Jurkat, Clone E6-1 (cell line): Measurements from ENCODE around the gene ARRDC4.
"Not testable (repeated sequence)": the region's sequence is repeated elsewhere in the genome, so short reads cannot be mapped to it uniquely, and the experiment has no call there.

Experiments used
- DNase-seq: peaks from one replicate; pipeline ENCODE4 v3.0.0-alpha.2; 2011; ENCODE audit warnings: low read depth, low spot score
- H3K4me3 ChIP-seq: 2 replicates; pipeline ENCODE4 v1.5.1; 2011; ENCODE audit warnings: mild to moderate bottlenecking, low read length, control low read depth, moderate library complexity

ARRDC4 gene

GRCh38 chr15:97962263-97962662 lies 1.8 kb downstream of the ARRDC4 start:
- no peak overlapping the region for H3K4me3 ChIP-seq
- DNase-seq: no peak

DNA sequence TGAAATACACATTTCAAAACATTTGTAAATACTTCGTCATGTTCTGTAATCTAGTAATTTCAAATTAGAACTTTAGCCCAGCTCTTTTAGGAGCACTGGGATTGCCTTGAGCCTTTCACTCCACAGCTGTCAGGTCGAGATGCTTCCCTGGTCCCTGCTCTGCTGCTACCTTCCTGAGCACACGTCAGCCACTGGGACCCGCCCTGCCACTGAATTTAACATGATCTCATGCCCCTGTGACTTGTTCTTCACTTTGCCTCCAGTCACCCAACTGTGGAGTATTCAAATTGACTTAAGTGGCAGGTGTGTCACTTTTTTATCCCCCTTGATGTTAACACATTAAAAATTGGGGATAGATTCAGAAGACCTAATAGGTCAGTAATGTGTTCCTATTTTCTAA lies 3.3 kb downstream of the ARRDC4 start:
- no peak for DNase-seq
- no peak overlapping the region for H3K4me3 ChIP-seq

GRCh38 chr15:97966246-97966645 lies 5.7 kb downstream of the ARRDC4 start:
- no peak overlapping the region for H3K4me3 ChIP-seq
- no peak for DNase-seq

GRCh38 chr15:97966924-97967620 lies 6.6 kb downstream of the ARRDC4 start:
- no peak overlapping the region for H3K4me3 ChIP-seq

GRCh38 chr15:97967881-97968280 lies 7.4 kb downstream of the ARRDC4 start:
- no peak for DNase-seq
- no peak overlapping the region for H3K4me3 ChIP-seq

More at GRCh38 chr15:97966924-97967620, 6.6 kb downstream of the ARRDC4 start:
- no peak for DNase-seq

- no peak overlapping the region for H3K4me3 ChIP-seq
- DNase-seq: no peak
These were observed 7.9 kb downstream of the ARRDC4 start for GRCh38 chr15:97968380-97968779.

DNA sequence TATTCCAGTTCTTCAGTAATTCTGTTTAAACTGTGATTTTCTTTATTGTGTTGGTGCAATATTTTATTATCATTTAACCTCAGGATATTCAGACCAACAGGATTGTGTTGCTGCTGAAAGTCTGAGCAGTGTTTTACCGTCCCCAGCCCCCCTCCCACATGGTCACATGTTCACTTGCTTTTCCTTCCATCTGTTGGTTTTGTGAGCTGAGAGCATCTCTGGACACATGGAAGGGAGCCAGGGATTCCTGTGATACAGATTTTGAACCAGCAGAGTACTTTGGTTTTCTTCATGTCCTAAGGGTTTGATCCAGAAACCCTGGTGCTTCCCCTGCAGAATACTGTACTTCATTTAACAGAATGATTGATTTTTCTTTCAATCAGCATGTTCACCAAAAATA lies 11.9 kb downstream of the ARRDC4 start:
- DNase-seq: no peak
- H3K4me3 ChIP-seq: no peak overlapping the region

DNA sequence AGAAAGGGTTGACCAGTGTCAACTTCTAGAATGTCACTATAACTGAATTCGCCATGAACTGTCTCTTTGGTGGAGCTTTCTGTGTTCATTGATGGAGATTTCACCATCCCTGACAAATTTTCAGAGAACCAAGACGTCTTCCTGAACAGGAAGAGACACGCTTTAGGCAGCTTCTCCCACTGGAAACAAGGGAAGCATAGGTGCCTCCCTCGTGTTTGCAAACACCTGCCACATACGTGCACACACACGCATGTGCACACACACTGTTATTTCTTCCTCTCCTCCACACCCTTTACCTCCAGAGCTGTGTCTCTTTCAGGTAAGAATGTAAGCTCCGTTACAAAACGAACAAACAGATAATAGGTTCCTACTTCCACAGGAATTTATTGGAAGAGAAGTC lies 15.6 kb downstream of the ARRDC4 start:
- no peak for DNase-seq
- H3K4me3 ChIP-seq: no peak overlapping the region

GRCh38 chr15:97976766-97977503 lies 16.4 kb downstream of the ARRDC4 start:
- no peak for DNase-seq
- H3K4me3 ChIP-seq: no peak overlapping the region

DNA sequence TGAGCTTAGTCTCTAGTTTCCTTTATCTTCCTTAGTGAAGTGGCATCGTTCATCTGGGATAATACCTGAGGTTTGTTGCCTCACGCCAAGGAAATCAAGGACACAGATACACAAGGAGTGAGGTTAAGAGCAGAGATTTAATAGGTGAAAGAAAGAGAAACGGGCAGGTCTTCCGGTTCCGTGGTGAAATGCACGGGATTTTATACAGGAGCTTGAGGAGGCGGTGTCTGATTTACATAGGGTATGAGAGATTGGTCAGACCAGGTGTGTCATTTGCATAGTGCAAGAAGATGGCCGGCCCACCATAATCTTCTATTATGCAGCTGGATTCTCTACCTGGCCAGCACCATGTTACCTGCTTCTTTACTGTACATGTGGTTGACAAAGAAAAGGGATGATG lies 17.2 kb downstream of the ARRDC4 start:
- no peak overlapping the region for H3K4me3 ChIP-seq
- no peak for DNase-seq

DNA sequence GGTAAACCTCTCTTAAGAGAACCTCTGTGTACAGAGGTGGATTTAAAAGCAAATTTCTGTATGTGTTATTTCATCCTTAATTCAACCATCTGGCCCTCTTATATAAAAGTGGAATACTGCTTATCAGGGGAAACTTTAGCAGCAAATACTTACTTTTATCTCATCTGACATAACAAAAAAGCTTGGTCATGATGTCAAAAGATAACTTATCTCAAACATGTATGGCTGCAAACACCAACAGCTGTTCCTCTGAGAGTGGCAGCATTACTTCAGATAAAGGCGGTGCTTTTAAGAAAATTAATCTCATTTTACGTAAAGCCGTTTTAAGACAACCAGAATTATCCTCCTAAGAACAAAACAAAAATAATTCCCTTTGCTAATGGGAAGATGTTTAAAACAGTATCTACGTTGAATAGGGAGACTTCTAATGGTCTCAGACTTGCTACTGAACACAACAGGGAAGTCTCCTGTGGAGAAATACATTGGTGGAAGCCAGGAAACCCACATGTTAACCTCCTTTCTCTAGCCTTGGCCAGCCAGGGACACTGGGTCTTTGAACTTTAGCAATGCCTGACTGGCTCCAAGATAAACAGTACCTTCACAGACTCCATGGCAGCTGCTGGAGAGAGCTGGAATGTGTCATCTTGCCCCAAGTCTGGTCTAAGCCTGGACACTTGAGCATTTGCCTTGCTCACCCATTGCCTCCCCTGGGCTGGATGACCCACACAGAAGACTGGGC lies 18.1 kb downstream of the ARRDC4 start:
- H3K4me3 ChIP-seq: no peak overlapping the region
- no peak for DNase-seq

DNA sequence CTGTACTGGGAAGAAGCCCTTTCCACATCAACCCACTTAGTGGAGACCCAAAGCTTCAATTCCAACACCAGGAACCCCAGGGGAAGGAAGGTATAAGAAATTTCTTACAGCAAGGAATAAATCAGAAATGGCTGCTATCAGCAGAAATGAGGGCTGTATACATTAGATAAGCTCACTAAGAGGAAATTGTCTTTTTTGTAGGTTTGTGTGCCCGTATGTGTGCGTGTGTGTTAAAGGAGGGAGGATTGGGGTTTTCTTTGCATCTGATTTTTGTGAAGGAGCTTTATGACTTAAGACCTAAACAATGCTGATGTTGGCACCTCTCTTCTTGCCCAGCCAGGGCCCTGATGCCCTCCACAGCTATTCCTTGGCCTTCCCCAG lies 18.6 kb downstream of the ARRDC4 start:
- DNase-seq: no peak
- H3K4me3 ChIP-seq: no peak overlapping the region

- H3K4me3 ChIP-seq: no peak overlapping the region
- no peak for DNase-seq
These were observed 20.6 kb downstream of the ARRDC4 start for GRCh38 chr15:97981058-97981457.

DNA sequence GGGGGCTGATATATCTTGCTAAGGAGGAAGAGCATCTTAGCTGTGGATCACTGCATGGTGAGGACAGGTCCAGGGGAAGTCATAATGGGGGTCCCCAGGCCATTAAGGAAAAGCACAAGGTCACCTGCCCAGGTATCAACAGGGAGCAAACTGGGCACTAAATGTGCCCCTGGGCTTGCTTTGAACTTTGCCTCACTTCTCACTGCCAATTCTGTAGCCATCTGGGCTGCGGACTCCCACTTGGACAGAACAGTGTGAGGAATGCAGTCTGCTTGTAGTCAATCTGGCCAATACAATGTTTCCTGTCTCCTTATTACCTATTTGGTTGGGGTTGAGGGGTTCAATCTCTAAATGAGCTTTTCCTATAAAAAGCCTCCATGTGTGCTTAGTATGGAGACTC lies 21.3 kb downstream of the ARRDC4 start:
- DNase-seq: no peak
- H3K4me3 ChIP-seq: no peak overlapping the region

DNA sequence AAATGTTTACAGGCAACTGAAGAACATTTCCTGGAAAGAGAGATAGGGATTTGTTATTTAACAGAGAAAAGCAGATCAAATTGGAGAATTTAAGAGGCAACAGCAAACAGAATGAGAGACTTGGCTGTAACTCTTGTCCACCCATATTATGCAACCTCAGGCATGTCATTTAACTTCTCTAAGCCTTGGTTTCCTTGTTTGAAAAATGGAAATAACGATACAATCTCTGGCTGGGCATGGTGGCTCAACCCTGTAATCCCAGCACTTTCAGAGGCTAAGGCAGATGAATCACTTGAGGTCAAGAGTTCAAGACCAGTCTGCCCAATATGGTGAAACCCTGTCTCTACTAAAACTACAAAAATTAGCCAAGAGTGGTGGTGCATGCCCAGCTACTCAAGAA lies 23.7 kb downstream of the ARRDC4 start:
- no peak overlapping the region for H3K4me3 ChIP-seq
- DNase-seq: no peak

DNA sequence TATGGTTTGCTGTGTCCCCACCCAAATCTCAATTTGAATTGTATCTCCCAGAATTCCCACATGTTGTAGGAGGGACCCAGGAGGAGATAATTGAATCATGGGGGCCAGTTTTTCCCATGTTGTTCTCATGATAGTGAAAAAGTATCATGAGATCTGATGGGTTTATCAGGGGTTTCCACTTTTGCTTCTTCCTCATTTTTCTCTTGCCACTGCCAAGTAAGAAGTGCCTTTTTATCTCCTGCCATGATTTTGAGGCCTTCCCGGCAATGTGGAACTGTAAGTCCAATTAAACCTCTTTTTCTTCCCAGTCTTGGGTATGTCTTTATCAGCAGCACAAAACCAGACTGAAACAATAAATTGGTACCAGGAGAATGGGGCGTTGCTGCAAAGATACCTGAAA lies 25.5 kb downstream of the ARRDC4 start:
- not testable (repeated sequence) for DNase-seq, H3K4me3 ChIP-seq

DNA sequence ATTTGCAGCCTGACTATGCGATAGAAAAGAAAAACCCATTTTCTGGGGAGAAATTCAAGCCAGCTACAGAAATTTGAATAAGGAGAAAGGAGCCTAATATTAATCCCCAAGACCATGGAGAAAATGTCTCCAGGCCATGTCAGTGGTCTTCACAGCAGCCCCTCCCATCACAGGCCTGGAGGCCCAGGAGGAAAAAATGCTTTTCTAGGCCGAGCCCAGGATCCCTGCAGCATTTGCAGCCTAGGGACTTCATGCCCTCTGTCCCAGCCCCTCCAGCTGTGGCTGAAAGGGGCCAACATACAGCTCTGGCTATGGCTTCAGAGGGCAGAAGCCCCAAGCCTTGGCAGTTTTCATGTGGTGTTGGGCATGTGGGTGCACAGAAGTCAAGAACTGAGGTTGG lies 26.3 kb downstream of the ARRDC4 start:
- H3K4me3 ChIP-seq: no peak overlapping the region
- no peak for DNase-seq

DNA sequence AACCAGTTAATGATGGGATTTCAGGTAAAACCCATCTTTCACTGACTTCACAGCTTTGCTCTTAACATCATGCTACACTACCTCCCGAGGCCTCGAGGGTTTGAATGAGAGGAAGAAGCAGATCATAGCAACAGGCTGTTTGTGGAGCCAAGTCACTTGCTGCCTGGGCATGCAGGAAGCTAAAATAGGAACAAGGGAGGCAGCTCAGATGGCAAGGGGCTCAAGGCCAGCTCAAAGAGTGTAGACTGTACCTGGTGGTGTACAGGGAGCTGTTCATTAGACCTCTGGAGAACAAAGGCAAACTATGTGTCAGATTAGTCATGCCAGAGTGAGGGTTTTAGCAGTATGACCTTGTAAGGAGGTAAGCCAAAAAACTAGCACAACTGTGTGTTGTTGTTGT lies 28.8 kb downstream of the ARRDC4 start:
- H3K4me3 ChIP-seq: no peak overlapping the region
- DNase-seq: no peak

GRCh38 chr15:97991972-97992541 lies 31.6 kb downstream of the ARRDC4 start:
- no peak overlapping the region for H3K4me3 ChIP-seq
- DNase-seq: no peak

GRCh38 chr15:97992823-97993222 lies 32.3 kb downstream of the ARRDC4 start:
- no peak overlapping the region for H3K4me3 ChIP-seq
- DNase-seq: no peak
